Measurements from ENCODE around the gene ESR1.
"Not testable (repeated sequence)": the region's sequence is repeated elsewhere in the genome, so short reads cannot be mapped to it uniquely, and the experiment has no call there.

GRCh38 chr6:151867361-151867869, 59.9 kb downstream of the ESR1 start:
- not testable (repeated sequence) for TF ChIP-seq EZH2 (IDR thresholded peaks at IDR 0.05; ENCODE audit: insufficient read depth, poor library complexity, severe bottlenecking); EZH2phosphoT487 (IDR thresholded peaks at IDR 0.05; ENCODE audit: insufficient read depth, low read depth)
